Hepatocyte (in vitro differentiated cells): ENCODE data around the gene DNAJC9.

ENCODE experiments used
- EZH2phosphoT487 ChIP-seq: fragments of 200-600 bp; sonication (generic); IDR thresholded peaks from one replicate; pipeline ENCODE4 v1.6.1; 2018; ENCODE audit warnings: antibody characterized with exemption, mild to moderate bottlenecking, low read depth, moderate library complexity; ENCODE audit not compliant: unreplicated experiment, severe bottlenecking
- TF ChIP-seq, protein P1 (sequence below): fragments of 200-600 bp; sonication (generic); IDR thresholded peaks from 2 replicates; pipeline ENCODE4 v1.5.1; 2016; ENCODE audit warnings: antibody characterized with exemption, mild to moderate bottlenecking; ENCODE audit not compliant: poor library complexity

DNA sequence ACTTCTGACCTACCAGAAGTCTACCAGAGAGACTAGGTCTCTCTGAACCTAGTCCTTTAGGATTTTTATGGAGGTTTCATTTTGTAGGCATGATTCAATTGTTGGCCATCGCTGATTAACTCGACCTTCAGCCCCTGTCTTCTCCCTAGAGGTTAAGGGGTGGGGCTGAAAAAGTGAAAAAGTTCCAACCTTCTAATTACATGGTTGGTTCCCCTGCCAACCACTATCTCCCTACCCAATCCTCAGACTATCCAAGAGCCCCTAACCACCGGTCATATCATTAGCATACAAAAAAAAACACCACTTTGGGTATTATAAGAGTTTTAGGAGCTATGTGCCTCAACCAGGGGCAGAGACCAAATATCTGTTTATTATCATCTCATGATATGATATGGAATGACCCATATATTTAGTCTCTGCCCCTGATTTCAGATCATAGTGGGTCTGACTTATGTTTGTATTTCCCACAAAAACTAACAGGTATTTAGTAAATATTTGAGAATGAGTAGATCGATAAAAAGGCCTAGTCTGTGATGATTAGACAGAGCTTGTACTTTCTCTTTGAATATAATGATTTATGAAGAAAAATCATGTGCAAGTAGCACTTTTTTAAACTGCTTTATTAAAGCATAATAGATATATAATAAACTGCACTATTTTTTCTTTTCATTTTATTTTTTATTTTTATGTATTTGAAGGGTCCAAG lies 35.8 kb downstream of the DNAJC9 start:
- TF ChIP-seq, protein P1, sequence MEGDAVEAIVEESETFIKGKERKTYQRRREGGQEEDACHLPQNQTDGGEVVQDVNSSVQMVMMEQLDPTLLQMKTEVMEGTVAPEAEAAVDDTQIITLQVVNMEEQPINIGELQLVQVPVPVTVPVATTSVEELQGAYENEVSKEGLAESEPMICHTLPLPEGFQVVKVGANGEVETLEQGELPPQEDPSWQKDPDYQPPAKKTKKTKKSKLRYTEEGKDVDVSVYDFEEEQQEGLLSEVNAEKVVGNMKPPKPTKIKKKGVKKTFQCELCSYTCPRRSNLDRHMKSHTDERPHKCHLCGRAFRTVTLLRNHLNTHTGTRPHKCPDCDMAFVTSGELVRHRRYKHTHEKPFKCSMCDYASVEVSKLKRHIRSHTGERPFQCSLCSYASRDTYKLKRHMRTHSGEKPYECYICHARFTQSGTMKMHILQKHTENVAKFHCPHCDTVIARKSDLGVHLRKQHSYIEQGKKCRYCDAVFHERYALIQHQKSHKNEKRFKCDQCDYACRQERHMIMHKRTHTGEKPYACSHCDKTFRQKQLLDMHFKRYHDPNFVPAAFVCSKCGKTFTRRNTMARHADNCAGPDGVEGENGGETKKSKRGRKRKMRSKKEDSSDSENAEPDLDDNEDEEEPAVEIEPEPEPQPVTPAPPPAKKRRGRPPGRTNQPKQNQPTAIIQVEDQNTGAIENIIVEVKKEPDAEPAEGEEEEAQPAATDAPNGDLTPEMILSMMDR: no peak
- no peak for TF ChIP-seq EZH2phosphoT487
